Measurements from ENCODE around the gene FHIP1B. TPM values are rescaled to one million over a fixed set of nuclear protein-coding genes. Genes with fewer than 3 reads are reported as not detected.

FHIP1B gene
- total RNA-seq = 8.9 and 10.2 TPM in 2 replicates

GRCh38 chr11:6234387-6235107 lies at the start of gene FHIP1B:
FHIP1B (minus strand) TSS chr11:6234636; CDS start chr11:6224516, 10,120 bp downstream.

GRCh38 chr11:6238902-6239301 lies 4.5 kb upstream of the FHIP1B start, which contains the start of gene CNGA4:
CNGA4 (plus strand) TSS chr11:6239089; CDS start chr11:6239207, 118 bp downstream.

GRCh38 chr11:6205366-6205765 lies 29.1 kb downstream of the FHIP1B start, which contains the start of gene C11orf42:
C11orf42 (plus strand) TSS chr11:6205557; CDS start chr11:6205616, 59 bp downstream.

GRCh38 chr11:6199174-6199810 lies 35.1 kb downstream of the FHIP1B start, which contains the start of gene OR52W1:
OR52W1 (plus strand) TSS chr11:6199224; CDS start chr11:6199224, 0 bp downstream.

GRCh38 chr11:6170226-6170625 lies 64.2 kb downstream of the FHIP1B start, which contains the start of gene OR52B2:
OR52B2 (minus strand) TSS chr11:6170326; CDS start chr11:6170326, 0 bp downstream.

Other genes starting within 250 kb of the FHIP1B start
- gene OR52L1, start 247.7 kb downstream of the FHIP1B start, total RNA-seq = not detected in 2 replicates
- gene OR56A4, start 227.7 kb downstream of the FHIP1B start, total RNA-seq = not detected in 2 replicates
- gene OR56A1, start 203.9 kb downstream of the FHIP1B start, total RNA-seq = not detected in 2 replicates
- not detected in 2 replicates for gene OR56B4, start 127.0 kb downstream of the FHIP1B start, total RNA-seq
- not detected in 2 replicates for gene OR52B2, start 64.3 kb downstream of the FHIP1B start, total RNA-seq
- gene OR52W1, start 35.4 kb downstream of the FHIP1B start, total RNA-seq = not detected in 2 replicates
- gene C11orf42, start 29.1 kb downstream of the FHIP1B start, total RNA-seq = not detected in 2 replicates
- 0.64 TPM in 1 of 2 replicates, not detected in the other for gene CNGA4, start 4.5 kb upstream of the FHIP1B start, total RNA-seq
- not detected in 2 replicates for gene CCKBR, start 25.2 kb upstream of the FHIP1B start, total RNA-seq
- gene CAVIN3, start 85.9 kb upstream of the FHIP1B start, total RNA-seq = 39.2 and 50.1 TPM in 2 replicates
- 3.0 and 3.4 TPM in 2 replicates for gene SMPD1, start 155.8 kb upstream of the FHIP1B start, total RNA-seq
- gene APBB1, start 184.5 kb upstream of the FHIP1B start, total RNA-seq = 5.3 and 10.6 TPM in 2 replicates
- 0.85 TPM in 1 of 2 replicates, not detected in the other for gene HPX, start 206.4 kb upstream of the FHIP1B start, total RNA-seq
- 10.7 and 10.8 TPM in 2 replicates for gene TRIM3, start 239.3 kb upstream of the FHIP1B start, total RNA-seq
- gene ARFIP2, start 246.7 kb upstream of the FHIP1B start, total RNA-seq = 47.3 and 68.0 TPM in 2 replicates
- 31.5 and 68.2 TPM in 2 replicates for gene TIMM10B, start 246.9 kb upstream of the FHIP1B start, total RNA-seq